Peyer's patch (tissue), 4 donors: ENCODE measurements around the gene NDRG2.

Source experiments
- CTCF ChIP-seq, 6 experiments: fragments of 450-650 bp in 4 of 6; fragments of 200-600 bp in 2 of 6; sonication (generic) in 1 of 6; IDR thresholded peaks; one replicate each; pipeline ENCODE4 v1.5.1; 2017 to 2019; ENCODE audit warnings: antibody characterized with exemption in 6 of 6, mild to moderate bottlenecking in 3 of 6, moderate library complexity in 1 of 6
- POLR2A ChIP-seq, 2 donors: fragments of 450-650 bp; IDR thresholded peaks; one replicate each; pipeline ENCODE4 v1.5.1; 2017; ENCODE audit warnings: antibody characterized with exemption in 2 of 2, mild to moderate bottlenecking in 2 of 2, moderate library complexity in 2 of 2

DNA sequence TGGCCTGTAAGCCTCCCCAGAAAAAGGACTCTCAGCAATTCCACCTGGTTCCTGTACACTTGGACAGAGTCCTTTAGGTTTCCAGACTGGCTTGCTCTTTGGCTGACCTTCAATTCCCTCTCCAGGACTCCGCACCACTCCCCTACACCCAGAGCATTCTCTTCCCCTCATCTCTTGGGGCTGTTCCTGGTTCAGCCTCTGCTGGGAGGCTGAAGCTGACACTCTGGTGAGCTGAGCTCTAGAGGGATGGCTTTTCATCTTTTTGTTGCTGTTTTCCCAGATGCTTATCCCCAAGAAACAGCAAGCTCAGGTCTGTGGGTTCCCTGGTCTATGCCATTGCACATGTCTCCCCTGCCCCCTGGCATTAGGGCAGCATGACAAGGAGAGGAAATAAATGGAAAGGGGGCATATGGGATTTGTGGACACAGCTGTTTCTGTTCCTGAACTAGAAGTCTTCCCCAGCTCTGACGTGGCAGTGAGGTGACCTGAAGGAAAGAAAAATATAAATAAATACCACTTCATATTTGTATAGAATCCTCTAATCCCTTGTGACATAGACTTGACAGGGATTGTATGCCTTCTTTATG is 18.6 kb upstream of the NDRG2 start:
- TF ChIP-seq POLR2A (IDR thresholded peaks at IDR 0.05) (no peak), CTCF (IDR thresholded peaks at IDR 0.05) (no peak)
